ENCODE measurements around the gene ARHGAP15. TPM values are rescaled to one million over a fixed set of nuclear protein-coding genes. Genes with fewer than 3 reads are reported as not detected.

Gene ARHGAP15
- total and polyA plus RNA-seq, 3 experiments from 2014 or later = 41.3 to 328 (median 41.4) TPM

DNA sequence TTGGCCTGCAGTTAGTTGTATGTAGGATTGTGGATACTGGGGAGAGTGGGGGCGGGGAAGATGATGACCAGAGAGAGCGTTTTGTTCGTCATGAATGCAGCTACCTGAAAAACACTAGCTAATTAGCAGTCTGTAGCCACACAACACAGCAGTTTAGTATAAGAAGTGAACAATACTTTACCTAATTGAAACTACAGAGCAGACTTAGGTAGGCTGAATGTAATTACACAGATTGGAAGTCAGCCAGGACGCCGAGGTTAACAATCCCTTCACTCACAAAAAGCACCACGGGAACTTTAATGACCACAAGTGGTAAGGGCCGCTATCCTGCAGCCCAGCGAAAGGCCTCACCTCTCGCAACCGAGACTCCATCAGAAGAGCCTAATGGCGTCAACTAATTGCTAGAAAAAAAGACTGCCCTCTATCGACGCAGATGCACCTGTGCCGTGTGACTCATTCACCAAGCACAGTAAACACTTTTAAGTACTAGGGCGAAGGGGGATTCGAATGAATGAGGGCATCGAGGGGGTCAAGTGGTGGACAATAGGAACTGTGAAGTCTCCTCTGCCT lies 591.0 kb downstream of the ARHGAP15 start:
- POLR2A ChIA-PET = no interaction called here
- Histone ChIP-seq H3K4me3 (ENCODE audit: low read length) (no peak overlapping the region), H3K27me3 (ENCODE audit: insufficient read depth, low read length, poor library complexity, severe bottlenecking) (no peaks in the 10 kb centered on the region), H3K27ac (ENCODE audit: low read depth, low read length) (no peak overlapping the region), H3K4me1 (ENCODE audit: insufficient read depth, low read length) (no peaks in the 10 kb centered on the region), H3K36me3 (ENCODE audit: insufficient read depth, low read length) (no peaks in the 10 kb centered on the region), H3K9me3 (ENCODE audit: low read length) (no peaks in the 10 kb centered on the region)
- peaks cover 0 to 1% (median 0%) of the 10 kb centered on the region in 5 donors for H3K9me3 Mint-ChIP-seq
- H3K27me3 Mint-ChIP-seq = no peaks in the 10 kb centered on the region
- CTCF ChIA-PET = no interaction called here
- no peak for DNase-seq
- no peak overlapping the region for H3K27ac Mint-ChIP-seq
- peaks cover 16 to 59% (median 23%) of the 10 kb centered on the region in 3 donors for H3K36me3 Mint-ChIP-seq
- H3K4me1 Mint-ChIP-seq = peaks cover 60 to 86% (median 77%) of the 10 kb centered on the region in 3 donors
- H3K4me3 Mint-ChIP-seq = peak overlapping the region in 1 of 7 donors; percentile 19

DNA sequence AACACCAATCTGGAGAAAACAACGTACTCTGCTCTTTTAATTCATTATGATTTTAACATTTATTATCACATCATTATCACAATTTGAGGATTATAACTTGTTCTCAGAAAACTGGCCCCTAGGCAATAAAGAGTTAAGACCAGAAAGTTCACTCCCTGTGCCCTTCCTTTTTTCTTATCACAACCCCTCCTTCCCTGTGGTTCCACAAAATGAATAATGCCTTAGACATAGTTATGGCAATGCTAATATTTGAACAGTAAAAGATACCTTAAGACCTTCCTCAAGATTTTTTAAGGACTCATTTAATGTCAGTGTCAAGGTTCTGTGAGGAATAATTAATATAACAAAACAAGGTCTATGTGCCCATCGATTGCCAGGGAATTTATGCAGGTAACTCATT lies 596.2 kb downstream of the ARHGAP15 start:
- H3K4me1 ChIP-seq (ENCODE audit: insufficient read depth, low read length) = peaks cover 20% of the 10 kb centered on the region
- POLR2A ChIA-PET = no interaction called here
- no peak for DNase-seq
- CTCF ChIA-PET = no interaction called here
- Mint-ChIP-seq H3K27ac (peak overlapping the region in 1 of 8 donors; percentile 19), H3K9me3 (no peaks in the 10 kb centered on the region), H3K4me1 (peaks cover 79 to 94% (median 91%) of the 10 kb centered on the region in 3 donors), H3K4me3 (no peak overlapping the region), H3K27me3 (no peaks in the 10 kb centered on the region), H3K36me3 (peaks cover 3 to 23% (median 10%) of the 10 kb centered on the region in 3 donors)
- H3K9me3 ChIP-seq (ENCODE audit: low read length) = no peaks in the 10 kb centered on the region
- no peaks in the 10 kb centered on the region for H3K27me3 ChIP-seq (ENCODE audit: insufficient read depth, low read length, poor library complexity, severe bottlenecking)
- H3K4me3 ChIP-seq (ENCODE audit: low read length) = no peak overlapping the region
- no peaks in the 10 kb centered on the region for H3K36me3 ChIP-seq (ENCODE audit: insufficient read depth, low read length)
- H3K27ac ChIP-seq (ENCODE audit: low read depth, low read length) = no peak overlapping the region

DNA sequence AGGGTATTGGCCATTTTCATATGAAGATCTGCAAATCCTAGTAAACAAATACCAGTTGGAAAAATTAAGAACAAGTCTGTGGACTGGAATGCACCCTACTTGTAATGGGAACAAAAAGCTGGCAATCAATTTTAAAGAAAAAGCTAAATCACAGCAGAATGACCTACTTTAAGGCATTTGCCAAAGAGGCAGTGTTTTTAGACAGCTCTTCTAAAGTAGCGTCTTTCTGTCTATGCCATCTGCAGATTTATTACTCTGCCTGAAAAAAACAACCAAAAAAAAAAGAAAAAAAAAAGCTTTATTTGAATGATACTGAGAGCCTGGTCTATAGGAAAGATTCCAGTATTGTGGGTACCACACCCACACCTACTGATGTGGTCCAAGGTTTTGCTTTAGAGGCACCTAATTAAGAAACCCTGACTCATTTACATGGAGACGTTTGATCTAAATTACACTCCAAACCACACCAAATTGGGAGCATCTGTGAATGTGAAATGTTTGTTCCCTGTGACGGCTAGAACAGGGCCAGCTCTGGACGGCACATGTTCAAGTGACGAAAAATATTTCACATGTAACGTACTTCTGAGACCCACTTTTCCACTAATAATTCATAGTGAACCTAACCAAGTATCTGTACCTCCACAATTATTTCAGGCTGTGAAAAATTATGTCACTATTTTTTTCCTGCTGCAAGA lies 597.1 kb downstream of the ARHGAP15 start:
- peak overlapping the region in 2 of 8 donors; percentile 5 to 29 for H3K27ac Mint-ChIP-seq
- CTCF ChIA-PET = no interaction called here
- DNase-seq = no peak

DNA sequence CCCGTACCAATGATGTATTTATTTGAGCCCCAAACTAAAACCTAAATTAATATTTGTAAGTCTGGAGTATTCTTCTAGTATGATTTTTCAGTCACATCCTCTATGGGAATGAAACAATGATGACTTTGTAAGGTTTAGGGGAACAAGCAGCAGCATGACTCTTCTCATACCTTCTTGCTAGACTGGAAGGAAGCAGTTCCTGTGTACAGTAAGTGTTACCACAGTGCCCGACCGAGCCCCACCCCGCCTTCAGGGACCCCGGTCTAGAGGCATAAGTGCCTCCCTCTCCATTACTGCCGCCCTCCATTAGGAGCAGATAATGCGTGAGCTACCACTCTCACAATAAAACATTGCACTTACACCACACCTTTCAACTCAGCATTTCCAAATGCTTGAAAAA lies 599.3 kb downstream of the ARHGAP15 start:
- no peak overlapping the region for H3K27ac ChIP-seq (ENCODE audit: low read depth, low read length)
- peak overlapping the region in 4 of 7 donors; percentile 17 to 60 (median 40) for H3K4me3 Mint-ChIP-seq
- H3K27me3 ChIP-seq (ENCODE audit: insufficient read depth, low read length, poor library complexity, severe bottlenecking) = no peaks in the 10 kb centered on the region
- peaks cover 0 to 24% (median 3%) of the 10 kb centered on the region in 3 donors for H3K36me3 Mint-ChIP-seq
- CTCF ChIA-PET = interaction anchor here (1.1 kb wide), 1 partner anchor 8 kb away, joined by 3 read pairs; no protein-coding TSS in a partner anchor
- no peaks in the 10 kb centered on the region for H3K36me3 ChIP-seq (ENCODE audit: insufficient read depth, low read length)
- POLR2A ChIA-PET = no interaction called here
- peaks cover 76 to 85% (median 81%) of the 10 kb centered on the region in 3 donors for H3K4me1 Mint-ChIP-seq
- DNase-seq = peak in 1 of 5 donors; percentile 54
- no peaks in the 10 kb centered on the region for H3K9me3 ChIP-seq (ENCODE audit: low read length)
- H3K9me3 Mint-ChIP-seq = no peaks in the 10 kb centered on the region
- H3K4me3 ChIP-seq (ENCODE audit: low read length) = no peak overlapping the region
- peak overlapping the region in 6 of 8 donors; percentile 4 to 88 (median 56) for H3K27ac Mint-ChIP-seq
- no peaks in the 10 kb centered on the region for H3K27me3 Mint-ChIP-seq
- peaks cover 20% of the 10 kb centered on the region for H3K4me1 ChIP-seq (ENCODE audit: insufficient read depth, low read length)

More for the DNA sequence above, 597.1 kb downstream of the ARHGAP15 start:
- Histone ChIP-seq H3K27me3 (ENCODE audit: insufficient read depth, low read length, poor library complexity, severe bottlenecking) (no peaks in the 10 kb centered on the region), H3K4me3 (ENCODE audit: low read length) (no peak overlapping the region), H3K9me3 (ENCODE audit: low read length) (no peaks in the 10 kb centered on the region), H3K36me3 (ENCODE audit: insufficient read depth, low read length) (no peaks in the 10 kb centered on the region), H3K27ac (ENCODE audit: low read depth, low read length) (no peak overlapping the region), H3K4me1 (ENCODE audit: insufficient read depth, low read length) (peaks cover 20% of the 10 kb centered on the region)
- no peaks in the 10 kb centered on the region for H3K27me3 Mint-ChIP-seq
- H3K4me3 Mint-ChIP-seq = peak overlapping the region in 1 of 7 donors; percentile 11
- POLR2A ChIA-PET = no interaction called here
- peaks cover 81 to 94% (median 92%) of the 10 kb centered on the region in 3 donors for H3K4me1 Mint-ChIP-seq
- peaks cover 2 to 16% (median 6%) of the 10 kb centered on the region in 3 donors for H3K36me3 Mint-ChIP-seq
- no peaks in the 10 kb centered on the region for H3K9me3 Mint-ChIP-seq

DNA sequence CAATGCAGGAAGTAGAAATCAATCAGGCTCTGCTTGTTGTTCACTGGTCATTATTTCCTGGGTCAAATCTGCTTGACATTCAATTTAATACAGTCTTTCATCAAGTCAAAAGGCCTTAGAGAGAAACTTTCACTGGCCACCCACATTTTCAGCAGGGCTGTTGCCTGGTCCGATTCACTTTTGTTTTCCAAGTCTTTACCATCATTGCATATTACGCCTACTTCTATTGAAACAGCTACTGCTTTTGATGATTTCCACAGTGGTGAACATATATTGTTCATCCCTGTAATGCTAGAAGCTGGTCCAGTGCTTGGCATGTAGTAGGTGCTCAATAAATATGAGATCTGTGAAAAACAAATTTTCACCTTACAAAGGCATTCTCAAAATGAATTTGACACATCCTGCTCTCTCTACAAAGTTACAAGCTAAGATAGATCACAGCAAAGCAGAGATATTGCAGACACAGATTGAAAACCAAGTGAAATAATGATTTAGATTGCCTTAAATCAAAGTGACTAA lies 600.1 kb downstream of the ARHGAP15 start:
- no peaks in the 10 kb centered on the region for H3K9me3 ChIP-seq (ENCODE audit: low read length)
- Mint-ChIP-seq H3K27ac (peak overlapping the region; percentile 40 to 92 (median 74)), H3K36me3 (peaks cover 0 to 28% (median 7%) of the 10 kb centered on the region in 3 donors), H3K9me3 (no peaks in the 10 kb centered on the region), H3K27me3 (no peaks in the 10 kb centered on the region), H3K4me3 (peak overlapping the region in 3 of 7 donors; percentile 42 to 56 (median 53)), H3K4me1 (peaks cover 69 to 76% (median 76%) of the 10 kb centered on the region in 3 donors)
- H3K4me3 ChIP-seq (ENCODE audit: low read length) = no peak overlapping the region
- no peak overlapping the region for H3K27ac ChIP-seq (ENCODE audit: low read depth, low read length)
- no peaks in the 10 kb centered on the region for H3K27me3 ChIP-seq (ENCODE audit: insufficient read depth, low read length, poor library complexity, severe bottlenecking)
- ChIA-PET POLR2A (no interaction called here), CTCF (no interaction called here)
- H3K36me3 ChIP-seq (ENCODE audit: insufficient read depth, low read length) = no peaks in the 10 kb centered on the region
- H3K4me1 ChIP-seq (ENCODE audit: insufficient read depth, low read length) = peaks cover 20% of the 10 kb centered on the region
- DNase-seq = no peak

DNA sequence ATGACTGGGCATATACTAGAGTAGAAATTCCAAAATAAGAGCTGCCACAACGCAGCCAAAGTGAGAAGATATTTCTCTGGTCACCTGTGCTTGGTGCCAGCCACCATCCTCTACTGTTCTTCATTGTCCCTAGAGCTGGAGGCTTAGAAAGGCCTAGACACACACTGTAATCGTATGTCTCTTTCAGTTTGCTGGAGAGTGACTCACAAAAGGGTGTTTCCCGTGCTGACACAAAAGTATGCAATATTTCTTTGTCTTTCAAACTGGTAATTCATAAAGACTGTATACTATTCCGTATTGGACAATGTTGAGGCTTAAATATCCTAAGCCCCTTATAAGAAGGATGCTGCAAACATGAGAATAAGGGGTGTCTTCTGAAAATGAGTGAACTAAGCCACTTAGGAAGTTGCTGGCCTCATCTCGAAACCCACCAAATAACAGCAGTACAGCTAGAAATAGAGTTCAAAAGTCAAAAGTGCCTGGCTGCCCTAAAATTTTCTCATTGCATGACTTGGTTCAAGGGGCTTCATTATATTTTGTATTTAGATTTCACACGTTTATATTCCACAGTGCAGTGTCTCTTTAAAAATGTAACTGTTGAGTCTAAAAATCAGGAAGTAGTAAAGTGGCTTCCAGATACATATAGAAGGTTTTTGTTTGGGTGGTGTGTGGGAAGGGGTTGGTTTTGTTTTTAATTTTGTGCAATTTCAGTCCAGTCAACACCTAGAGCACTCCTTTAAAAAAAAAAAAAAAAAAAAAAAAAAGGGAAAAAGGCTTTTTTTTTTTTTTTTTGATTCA lies 601.1 kb downstream of the ARHGAP15 start:
- DNase-seq = no peak
- H3K27ac ChIP-seq (ENCODE audit: low read depth, low read length) = no peak overlapping the region
- peaks cover 4 to 30% (median 9%) of the 10 kb centered on the region in 3 donors for H3K36me3 Mint-ChIP-seq
- H3K36me3 ChIP-seq (ENCODE audit: insufficient read depth, low read length) = no peaks in the 10 kb centered on the region
- H3K4me3 ChIP-seq (ENCODE audit: low read length) = no peak overlapping the region
- POLR2A ChIA-PET = no interaction called here
- no peaks in the 10 kb centered on the region for H3K9me3 Mint-ChIP-seq
- H3K4me1 Mint-ChIP-seq = peaks cover 61 to 72% (median 66%) of the 10 kb centered on the region in 3 donors
- H3K27me3 ChIP-seq (ENCODE audit: insufficient read depth, low read length, poor library complexity, severe bottlenecking) = no peaks in the 10 kb centered on the region
- H3K27ac Mint-ChIP-seq = peak overlapping the region; percentile 40 to 92 (median 74)
- no peaks in the 10 kb centered on the region for H3K9me3 ChIP-seq (ENCODE audit: low read length)
- H3K27me3 Mint-ChIP-seq = no peaks in the 10 kb centered on the region
- CTCF ChIA-PET = no interaction called here
- H3K4me1 ChIP-seq (ENCODE audit: insufficient read depth, low read length) = peaks cover 20% of the 10 kb centered on the region
- peak overlapping the region in 6 of 7 donors; percentile 16 to 53 (median 36) for H3K4me3 Mint-ChIP-seq

DNA sequence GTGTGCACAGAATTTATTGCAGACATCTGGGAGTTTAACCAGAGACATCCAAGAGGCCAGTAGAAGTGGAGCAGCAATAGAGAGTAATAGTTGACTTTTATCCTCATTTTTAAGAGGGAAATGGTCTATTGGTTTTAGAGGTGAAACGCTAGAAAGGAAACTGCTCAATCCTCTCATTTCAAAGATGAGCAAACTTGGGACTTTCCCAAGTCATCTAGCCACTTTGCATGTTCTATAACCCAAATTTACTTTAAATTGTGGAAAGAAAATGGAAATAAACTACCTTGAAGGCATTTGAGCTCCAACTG lies 601.7 kb downstream of the ARHGAP15 start:
- POLR2A ChIA-PET = no interaction called here

More for the DNA sequence above, 601.7 kb downstream of the ARHGAP15 start:
- no peak for DNase-seq
- no peaks in the 10 kb centered on the region for H3K9me3 Mint-ChIP-seq
- Histone ChIP-seq H3K27me3 (ENCODE audit: insufficient read depth, low read length, poor library complexity, severe bottlenecking) (no peaks in the 10 kb centered on the region), H3K36me3 (ENCODE audit: insufficient read depth, low read length) (no peaks in the 10 kb centered on the region), H3K4me1 (ENCODE audit: insufficient read depth, low read length) (peaks cover 20% of the 10 kb centered on the region), H3K27ac (ENCODE audit: low read depth, low read length) (no peak overlapping the region), H3K4me3 (ENCODE audit: low read length) (no peak overlapping the region), H3K9me3 (ENCODE audit: low read length) (no peaks in the 10 kb centered on the region)
- H3K36me3 Mint-ChIP-seq = peaks cover 4 to 34% (median 11%) of the 10 kb centered on the region in 3 donors
- H3K4me1 Mint-ChIP-seq = peaks cover 57 to 66% (median 61%) of the 10 kb centered on the region in 3 donors
- H3K4me3 Mint-ChIP-seq = no peak overlapping the region
- CTCF ChIA-PET = no interaction called here
- H3K27ac Mint-ChIP-seq = peak overlapping the region in 2 of 8 donors; percentile 40 to 52
- no peaks in the 10 kb centered on the region for H3K27me3 Mint-ChIP-seq

All from CD8-positive, alpha-beta memory T cell (primary cell).